B cell (primary cell): ENCODE measurements around the gene CDH19. TPM values are rescaled to one million over a fixed set of nuclear protein-coding genes. Genes with fewer than 3 reads are reported as not detected.

Experiments used
- ATAC-seq: fragments of 200-7000 bp; cut with Tn5 transposase; one replicate; pipeline ENCODE4 v1.10.0; 2021; ENCODE audit warnings: low read depth, mild to moderate bottlenecking, moderate number of reproducible peaks, moderate library complexity
- CTCF ChIA-PET: fragments of 350-600 bp; sonication (Branson Sonifier 250); formaldehyde crosslinking; loops from one replicate; lab custom pipeline; 2021; ENCODE audit warnings: antibody characterized with exemption, inconsistent platforms; lab: Charles Lee
- POLR2A ChIA-PET: fragments of 350-600 bp; sonication (Branson Sonifier 250); formaldehyde crosslinking; loops from one replicate; lab custom pipeline; 2021; ENCODE audit warnings: antibody characterized with exemption; lab: Charles Lee
- DNase-seq: peaks from one replicate; pipeline ENCODE4 v3.0.0; 2013
- H2AFZ ChIP-seq: 2 replicates; pipeline ENCODE4 v1.6.1; 2012; ENCODE audit warnings: mild to moderate bottlenecking, low read depth, low read length; ENCODE audit not compliant: insufficient read depth, poor library complexity, severe bottlenecking
- H3K27ac ChIP-seq, 2 donors: 1 replicate in 1 of 2; 2 replicates in 1 of 2; pipeline ENCODE4 v1.5.1; 2012 to 2013; ENCODE audit warnings: low read length in 2 of 2, mild to moderate bottlenecking in 2 of 2, moderate library complexity in 1 of 2
- H3K27me3 ChIP-seq, 4 experiments: fragments of 200-600 bp in 1 of 4; sonication (generic) in 1 of 4; replicated peaks in 1 of 4; 1 replicate in 2 of 4; 2 replicates in 2 of 4; pipeline versions ENCODE4 v1.6.1 to v1.7.0; 2013 to 2016; ENCODE audit warnings: low read length in 3 of 4, mild to moderate bottlenecking in 2 of 4, mixed read lengths in 1 of 4, moderate library complexity in 1 of 4; ENCODE audit not compliant: insufficient read depth in 4 of 4, control insufficient read depth in 3 of 4; ENCODE audit errors: control extremely low read depth in 1 of 4
- H3K36me3 ChIP-seq, 2 experiments: replicated peaks in 1 of 2; 1 replicate in 1 of 2; 2 replicates in 1 of 2; pipeline versions ENCODE4 v1.6.1 to v1.7.1; 2013; ENCODE audit warnings: low read length in 1 of 2; ENCODE audit not compliant: insufficient read depth in 2 of 2, control insufficient read depth in 1 of 2; ENCODE audit errors: control extremely low read depth in 1 of 2, extremely low read depth in 1 of 2
- H3K4me1 ChIP-seq, 2 donors: fragments of 200-600 bp in 1 of 2; sonication (generic) in 1 of 2; 1 replicate in 1 of 2; 2 replicates in 1 of 2; pipeline versions ENCODE4 v1.5.1 to v1.6.1; 2013 to 2017; ENCODE audit warnings: low read length in 2 of 2; ENCODE audit not compliant: control insufficient read depth in 2 of 2, insufficient read depth in 2 of 2
- H3K4me2 ChIP-seq: replicated peaks from 2 replicates; pipeline ENCODE3; 2012; ENCODE audit warnings: mild to moderate bottlenecking, low read depth, low read length; ENCODE audit not compliant: poor library complexity, severe bottlenecking
- H3K4me3 ChIP-seq, 5 experiments: fragments of 200-600 bp in 1 of 5; sonication (generic) in 1 of 5; 1 replicate in 3 of 5; 2 replicates in 2 of 5; pipeline versions ENCODE4 v1.5.1 to v1.7.0; 2011 to 2016; ENCODE audit warnings: low read length in 4 of 5, mild to moderate bottlenecking in 4 of 5, low read depth in 2 of 5, control low read depth in 1 of 5, moderate library complexity in 1 of 5; ENCODE audit not compliant: insufficient read depth in 1 of 5; ENCODE audit errors: control extremely low read depth in 1 of 5, extremely low read depth in 1 of 5
- H3K79me2 ChIP-seq: fragments of 200-600 bp; sonication (generic); one replicate; pipeline ENCODE4 v1.6.0; 2016; ENCODE audit warnings: low read length; ENCODE audit not compliant: control insufficient read depth, insufficient read depth
- H3K9ac ChIP-seq: fragments of 200-600 bp; sonication (generic); 2 replicates; pipeline ENCODE4 v1.6.1; 2017; ENCODE audit warnings: mild to moderate bottlenecking, low read length, moderate library complexity
- H3K9me3 ChIP-seq, 3 donors: one replicate each; pipeline versions ENCODE4 v1.6.1 to v1.7.1; 2013; ENCODE audit warnings: low read length in 2 of 3; ENCODE audit not compliant: control insufficient read depth in 2 of 3, insufficient read depth in 1 of 3; ENCODE audit errors: control extremely low read depth in 1 of 3
- H4K20me1 ChIP-seq: 2 replicates; pipeline ENCODE4 v1.6.0; 2012; ENCODE audit warnings: mild to moderate bottlenecking, low read length; ENCODE audit not compliant: insufficient read depth, control insufficient read depth, poor library complexity, severe bottlenecking
- H3K27ac Mint-ChIP-seq: one replicate; pipeline ENCODE4 v1.8.0; 2021; ENCODE audit warnings: mixed read lengths
- H3K27me3 Mint-ChIP-seq: one replicate; pipeline ENCODE4 v1.8.0; 2021; ENCODE audit warnings: mixed read lengths
- H3K4me1 Mint-ChIP-seq: one replicate; pipeline ENCODE4 v1.8.0; 2021; ENCODE audit warnings: mixed read lengths
- H3K4me3 Mint-ChIP-seq: one replicate; pipeline ENCODE4 v1.8.0; 2021; ENCODE audit warnings: mixed read lengths
- H3K9me3 Mint-ChIP-seq: one replicate; pipeline ENCODE4 v1.8.0; 2022; ENCODE audit warnings: mixed read lengths; ENCODE audit not compliant: insufficient read depth
- CTCF ChIP-seq: fragments of 200-600 bp; IDR thresholded peaks from one replicate; pipeline ENCODE4 v1.8.0; 2022; ENCODE audit warnings: antibody characterized with exemption, mild to moderate bottlenecking
- EZH2 ChIP-seq: IDR thresholded peaks from 2 replicates; pipeline ENCODE4 v1.6.1; 2012; ENCODE audit warnings: borderline replicate concordance, low read depth, mild to moderate bottlenecking, moderate library complexity, low read length; ENCODE audit not compliant: insufficient read depth, poor library complexity, severe bottlenecking
- WGBS: methylation state at CpG from one replicate; pipeline ENCODE4 v1.1.5; 2013; ENCODE audit warnings: missing lambda C conversion rate; ENCODE audit not compliant: insufficient coverage; 5-methylcytosine and 5-hydroxymethylcytosine counted together
- intact Hi-C: fragments of 100-400 bp; cut with micrococcal nuclease; formaldehyde crosslinking; loops from one replicate; pipeline ENCODE4 v1.10.0; 2022
- polyA plus RNA-seq: library from polyadenylated mRNA; depleted of rRNA; stranded (reverse); fragments of >200 nt; gene quantifications from 2 replicates; pipeline ENCODE4 v1.2.3, GENCODE V29; 2012
- total RNA-seq, 2 donors: library from RNA; stranded (reverse); fragments of 120-200 nt in 1 of 2; gene quantifications; 1 replicate in 1 of 2; 2 replicates in 1 of 2; pipeline versions ENCODE4 v1.2.3 to v1.2.4, GENCODE V29; 2013 to 2022

Gene CDH19
- total and polyA plus RNA-seq, 2 donors (not counting 1 experiment from before 2014, with no cell fraction given): not detected

GRCh38 chr18:66550366-66550765 is 53.5 kb downstream of the CDH19 start:
- POLR2A ChIA-PET: no interaction called here
- ATAC-seq: no peak

GRCh38 chr18:66548747-66549146 is 55.1 kb downstream of the CDH19 start:
- Mint-ChIP-seq H3K27ac (no peak overlapping the region), H3K4me3 (no peak overlapping the region), H3K9me3 (peaks cover 3% of the 10 kb centered on the region), H3K4me1 (no peaks in the 10 kb centered on the region), H3K27me3 (no peaks in the 10 kb centered on the region)
- no peak for TF ChIP-seq EZH2
- no peak for TF ChIP-seq CTCF
- no peak overlapping the region for H3K4me2 ChIP-seq
- H3K36me3 ChIP-seq: no peaks in the 10 kb centered on the region
- ATAC-seq (no peak), DNase-seq (no peak)
- H3K27ac ChIP-seq: no peak overlapping the region
- ChIA-PET CTCF (no interaction called here), POLR2A (no interaction called here)
- no peaks in the 10 kb centered on the region for H3K27me3 ChIP-seq
- no peak overlapping the region for H3K4me3 ChIP-seq
- H3K9me3 ChIP-seq: no peaks in the 10 kb centered on the region
- H3K4me1 ChIP-seq: no peaks in the 10 kb centered on the region
- 89% methylated on average over 2 of the region's 3 CpGs for whole genome bisulfite sequencing
- intact Hi-C loops: no loop called here
- no peak overlapping the region for H3K9ac ChIP-seq
- no peaks in the 10 kb centered on the region for H4K20me1 ChIP-seq
- no peaks in the 10 kb centered on the region for H3K79me2 ChIP-seq
- no peak overlapping the region for H2AFZ ChIP-seq

More at GRCh38 chr18:66550366-66550765, 53.5 kb downstream of the CDH19 start:
- H3K36me3 ChIP-seq: no peaks in the 10 kb centered on the region
- H3K4me3 ChIP-seq: no peak overlapping the region
- H3K4me3 Mint-ChIP-seq: no peak overlapping the region
- DNase-seq: no peak
- H4K20me1 ChIP-seq: no peaks in the 10 kb centered on the region
- WGBS: 94% methylated on average over 3 of the region's 3 CpGs
- H3K27me3 Mint-ChIP-seq: no peaks in the 10 kb centered on the region
- H3K79me2 ChIP-seq: no peaks in the 10 kb centered on the region
- H3K9me3 ChIP-seq: no peaks in the 10 kb centered on the region
- peaks cover 3% of the 10 kb centered on the region for H3K9me3 Mint-ChIP-seq
- no peak overlapping the region for H2AFZ ChIP-seq
- H3K27ac Mint-ChIP-seq: no peak overlapping the region
- H3K27ac ChIP-seq: no peak overlapping the region
- H3K4me2 ChIP-seq: no peak overlapping the region
- no peak overlapping the region for H3K9ac ChIP-seq
- CTCF ChIA-PET: no interaction called here
- no peaks in the 10 kb centered on the region for H3K27me3 ChIP-seq
- no peaks in the 10 kb centered on the region for H3K4me1 ChIP-seq
- intact Hi-C loops: no loop called here
- H3K4me1 Mint-ChIP-seq: no peaks in the 10 kb centered on the region
- TF ChIP-seq CTCF: no peak
- no peak for TF ChIP-seq EZH2
